MM.1S (cell line): ENCODE results near the gene CD79A.

ENCODE experiments used
- CTCF ChIP-seq: fragments of 300-600 bp; sonication (generic); IDR thresholded peaks from 2 replicates; pipeline ENCODE4 v1.5.1; 2016; ENCODE audit warnings: antibody characterized with exemption, low read length, mixed read lengths
- EZH2 ChIP-seq: fragments of 300-600 bp; sonication (generic); optimal IDR thresholded peaks from 2 replicates; pipeline ENCODE3; 2017; ENCODE audit warnings: low read depth, mild to moderate bottlenecking, antibody characterized with exemption, low read length, mixed read lengths

GRCh38 chr19:41862445-41862986 is 14.6 kb upstream of the CD79A start:
- TF ChIP-seq CTCF (no peak), EZH2 (no peak)
